Activated CD4-positive, alpha-beta T cell treated with anti-CD3 and anti-CD28 coated beads, Interleukin-2, amount 50 U/mL, for 16 hours (primary cell): ENCODE measurements around the gene CD52.
"Not testable (repeated sequence)": the region's sequence is repeated elsewhere in the genome, so short reads cannot be mapped to it uniquely, and the experiment has no call there.

Experiments
- DNase-seq: peaks from one replicate; pipeline ENCODE4 v3.0.0-alpha.2; 2020

Gene CD52

DNA sequence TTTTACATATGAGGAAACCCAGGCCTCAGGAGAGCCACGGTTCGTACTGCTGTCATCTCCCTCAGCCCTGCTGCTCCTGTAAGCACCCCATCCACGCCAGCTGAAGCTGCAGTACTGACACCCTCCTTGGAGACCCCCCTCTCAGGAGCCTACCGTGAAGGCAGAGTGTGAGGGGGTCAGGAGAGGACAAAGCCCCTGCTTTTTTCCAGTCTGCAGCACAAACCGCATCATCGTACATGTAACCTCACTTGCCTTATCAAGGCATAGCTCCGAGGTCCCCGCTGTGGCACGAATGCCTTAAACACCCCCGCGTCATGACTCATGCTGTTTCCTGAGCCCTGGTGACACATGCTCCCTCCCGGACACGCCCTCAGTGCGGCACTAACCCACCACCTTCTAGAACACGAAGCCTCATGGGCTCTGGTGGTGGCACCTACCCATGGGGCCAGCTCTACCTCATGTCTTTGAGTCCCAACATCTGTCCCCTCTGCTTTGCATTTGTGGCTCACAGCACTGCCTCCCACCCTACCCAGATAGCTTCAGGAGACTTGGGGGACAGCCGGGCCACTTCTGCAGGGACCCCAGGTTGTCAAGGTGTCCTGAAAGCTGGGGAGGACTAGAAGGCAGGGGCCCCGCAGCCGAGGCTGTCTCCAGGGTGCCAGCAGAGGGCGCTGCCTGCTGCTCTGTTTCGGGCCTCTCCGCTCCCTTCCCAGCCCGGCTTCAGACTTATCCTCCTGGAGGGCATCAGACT, 33.0 kb upstream of the CD52 start:
- peak; percentile 96 for DNase-seq

DNA sequence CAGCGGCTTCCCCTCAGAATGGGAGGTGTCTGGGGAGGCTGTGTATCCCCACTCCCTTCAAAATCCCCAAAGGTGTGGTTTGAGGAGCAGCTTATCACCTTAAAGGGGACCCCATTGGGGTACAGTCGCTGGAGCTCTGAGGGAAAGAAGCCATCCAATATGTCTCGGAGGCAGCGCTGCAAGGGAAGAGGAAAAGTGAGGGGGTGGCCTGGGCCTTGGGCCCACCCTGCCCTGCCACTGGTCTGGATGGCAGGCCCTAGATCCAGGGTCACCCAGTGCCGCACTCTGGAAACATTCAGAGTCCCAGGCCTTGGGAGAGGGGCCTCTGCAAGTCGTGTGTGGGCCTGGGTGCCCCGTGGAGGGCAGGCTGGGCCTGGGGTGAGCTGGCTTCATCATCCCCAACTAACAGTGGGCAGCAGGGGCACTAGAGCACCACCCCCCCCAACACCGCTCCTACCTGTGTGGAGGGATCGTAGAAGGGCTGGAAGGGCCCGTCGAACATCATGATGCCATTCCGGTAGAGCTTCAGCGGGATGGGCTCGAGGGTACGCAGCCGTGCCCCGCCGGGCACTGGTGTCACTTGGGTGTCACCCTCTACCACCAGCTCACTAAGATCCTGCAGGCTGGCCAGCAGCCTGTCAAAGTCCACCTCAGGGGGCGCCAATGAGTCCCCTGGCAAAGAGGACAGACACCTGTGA, 32.2 kb upstream of the CD52 start:
- peak; percentile 68 for DNase-seq

DNA sequence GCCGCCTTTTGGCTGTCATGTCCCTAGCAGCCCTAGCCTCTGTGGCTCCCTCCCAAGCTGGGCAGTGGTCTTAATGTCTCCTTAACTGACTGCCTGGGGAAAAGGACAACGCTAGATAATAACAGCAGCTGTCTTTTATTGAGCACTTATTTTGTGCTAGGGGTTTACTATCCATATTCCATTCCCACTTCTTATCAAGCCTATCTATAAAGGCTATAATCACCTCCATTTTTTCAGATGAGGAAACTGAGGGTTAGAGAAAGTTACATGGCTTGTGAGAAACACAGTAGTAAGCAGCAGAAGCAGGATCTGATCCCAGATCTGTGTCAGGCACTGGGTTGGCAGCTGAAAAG, 31.7 kb upstream of the CD52 start:
- no peak for DNase-seq

DNA sequence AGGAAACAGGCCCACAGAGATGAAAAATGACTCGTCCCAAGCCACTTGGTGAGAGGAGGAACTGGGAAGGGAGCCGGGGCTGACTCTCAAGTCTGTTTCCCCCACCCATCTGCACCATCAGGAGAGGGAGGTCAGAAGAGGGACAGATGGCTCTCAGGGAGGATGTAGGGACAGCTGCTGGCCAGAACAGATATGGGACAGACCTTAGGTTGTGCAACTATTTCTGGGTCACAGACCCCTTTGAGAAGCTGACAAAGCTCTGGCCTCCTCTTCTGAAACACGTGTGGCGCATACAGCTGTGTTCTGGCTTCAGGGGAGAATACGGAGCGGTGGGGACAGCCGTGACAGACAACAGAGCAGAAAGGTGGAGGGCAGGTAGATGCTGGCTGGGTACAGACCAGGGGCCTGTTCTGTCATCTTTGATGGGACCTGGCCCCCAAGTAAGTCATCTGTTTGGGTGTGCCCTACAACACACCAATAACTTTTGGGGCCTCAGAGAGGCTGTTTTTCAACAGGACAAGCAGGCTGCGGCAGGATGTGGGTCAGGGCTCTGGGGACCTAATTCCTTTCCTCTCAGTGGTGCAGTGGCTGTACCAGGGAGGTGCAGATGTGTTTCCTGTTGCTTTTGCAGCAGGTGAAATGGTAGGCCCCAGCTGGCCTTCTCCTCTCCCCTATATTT, 30.6 kb upstream of the CD52 start:
- DNase-seq, result peak; percentile 87

- no peak for DNase-seq
Measured at GRCh38 chr1:26287811-26288210, 29.9 kb upstream of the CD52 start.

DNA sequence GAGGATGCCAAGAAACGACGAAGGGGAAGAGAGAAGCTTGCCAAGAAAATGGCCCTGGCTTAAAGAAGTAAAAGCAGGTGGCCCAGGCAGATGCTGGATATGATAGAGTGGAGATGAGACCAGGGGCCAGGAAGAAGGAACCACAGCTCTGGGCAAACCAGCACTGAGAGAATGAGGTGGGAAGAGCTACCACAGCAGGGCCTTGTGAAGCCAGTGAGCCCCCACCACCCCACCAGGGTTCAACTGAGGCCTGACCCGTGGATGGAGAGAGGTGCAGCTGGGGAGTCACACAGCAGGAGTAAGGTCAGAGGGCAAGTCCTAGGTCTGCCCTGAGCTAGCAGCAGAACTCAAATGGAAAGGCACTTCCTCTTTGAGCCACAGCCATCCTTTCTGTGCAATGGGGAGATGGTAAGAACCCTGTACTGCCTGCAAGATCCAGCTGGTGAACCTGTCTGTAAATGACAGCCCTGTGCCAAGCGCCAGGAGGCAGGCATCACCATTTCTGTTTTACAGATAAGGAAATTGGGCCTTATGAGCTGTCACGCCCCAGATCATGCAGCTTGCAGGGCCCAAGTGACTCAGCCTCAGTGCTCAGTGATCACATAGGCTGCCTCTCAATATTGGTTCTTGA, 29.3 kb upstream of the CD52 start:
- peak; percentile 85 for DNase-seq

DNA sequence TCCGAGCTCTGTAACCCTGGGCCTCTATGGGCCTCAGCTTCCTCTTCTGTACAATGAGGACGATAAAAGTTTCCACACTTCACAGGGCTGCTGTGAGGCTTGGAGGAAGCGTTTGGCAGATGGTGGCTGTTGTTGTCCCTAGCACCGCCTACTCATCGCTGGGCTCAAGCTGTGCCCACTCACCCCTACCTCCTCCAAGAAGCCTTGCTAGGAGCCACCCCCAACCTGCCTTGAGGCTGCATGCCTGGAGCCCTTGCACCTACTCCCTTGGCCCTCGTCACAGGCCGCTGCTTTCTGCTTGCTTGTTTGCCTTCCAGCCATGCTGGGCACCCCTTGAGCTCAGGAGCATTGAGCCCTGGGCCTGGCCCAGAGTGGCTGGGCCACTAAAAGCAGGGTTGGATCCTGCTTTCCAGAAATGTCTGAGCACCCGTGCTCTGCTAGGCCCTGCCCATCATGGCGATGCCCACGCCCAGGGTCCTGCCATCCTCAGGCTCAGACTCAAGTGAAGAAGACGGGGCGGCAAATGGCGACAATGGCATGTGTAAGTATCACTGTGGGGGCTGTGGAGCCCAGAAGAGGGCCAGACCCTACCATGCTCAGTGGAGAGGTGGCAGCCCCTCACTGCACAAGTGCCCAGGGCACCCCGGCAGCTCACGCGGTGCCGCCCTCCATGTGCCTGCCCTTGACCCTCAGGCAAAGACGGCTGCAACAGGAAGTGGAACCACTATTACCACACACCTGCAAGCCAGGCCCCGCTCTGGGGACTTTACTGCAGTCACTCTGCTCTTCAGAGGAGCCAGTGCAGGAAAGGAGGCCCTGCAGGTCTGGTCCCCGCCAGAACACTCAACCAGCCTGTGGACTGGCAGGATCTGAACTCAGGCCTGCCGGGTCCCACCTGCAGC, 28.3 kb upstream of the CD52 start:
- DNase-seq, result peak; percentile 57

DNA sequence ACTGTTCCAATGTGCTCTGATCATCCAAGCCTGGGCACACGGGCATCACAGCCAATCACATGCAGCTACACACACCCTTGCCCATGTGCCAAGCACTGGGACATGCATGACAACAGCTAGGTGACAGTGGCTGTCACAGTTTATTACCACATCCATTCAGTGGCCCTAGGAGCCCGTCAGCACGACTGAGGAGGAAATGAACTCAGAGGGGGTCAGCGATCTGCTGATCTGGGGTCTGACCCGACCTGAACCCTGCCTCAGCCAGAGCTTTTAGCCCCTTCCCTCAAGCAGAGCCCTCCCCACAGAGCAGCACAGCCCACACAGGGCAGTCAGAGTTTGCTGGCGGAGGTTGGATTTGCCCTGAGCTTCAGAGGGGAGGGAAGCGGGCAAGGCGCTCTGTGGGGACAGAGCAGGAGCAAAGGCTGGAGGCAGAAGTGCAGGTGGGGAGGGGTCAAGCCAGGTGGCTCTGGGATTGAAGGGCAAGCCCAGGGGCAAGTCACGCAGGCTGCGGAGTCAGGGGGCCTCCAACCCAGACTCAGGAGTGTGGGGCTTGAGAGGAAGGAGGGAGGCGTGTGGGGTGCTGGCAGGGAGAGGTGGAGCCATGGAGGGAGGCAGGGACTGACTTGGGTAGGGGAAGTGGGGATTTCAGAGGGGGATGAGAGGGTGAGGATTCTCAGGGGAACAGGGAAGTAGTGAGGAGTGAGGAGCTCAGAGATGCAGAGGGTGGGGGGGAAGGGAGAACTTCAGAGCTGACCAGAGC, 27.5 kb upstream of the CD52 start:
- DNase-seq, result no peak

DNA sequence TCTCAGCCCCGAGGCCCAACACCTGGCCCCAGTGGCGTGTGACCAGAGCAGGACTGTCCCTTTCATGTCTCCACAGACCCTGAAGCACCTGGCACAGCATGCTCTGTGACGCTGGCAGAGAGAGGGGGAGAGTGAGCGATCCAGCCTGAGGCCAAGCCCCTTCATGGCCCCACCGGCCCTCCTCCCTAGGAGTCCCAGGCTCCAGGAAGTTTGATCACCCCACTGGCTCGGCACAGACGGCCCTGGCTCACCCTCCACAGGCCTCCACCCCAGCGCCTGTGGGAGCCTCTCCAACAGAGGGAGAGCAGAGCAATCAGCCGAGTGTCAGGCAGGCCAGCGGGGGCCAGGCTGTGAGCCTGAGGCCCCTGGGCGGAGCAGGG, 26.9 kb upstream of the CD52 start:
- no peak for DNase-seq

GRCh38 chr1:26291433-26291832, 26.3 kb upstream of the CD52 start:
- no peak for DNase-seq

DNA sequence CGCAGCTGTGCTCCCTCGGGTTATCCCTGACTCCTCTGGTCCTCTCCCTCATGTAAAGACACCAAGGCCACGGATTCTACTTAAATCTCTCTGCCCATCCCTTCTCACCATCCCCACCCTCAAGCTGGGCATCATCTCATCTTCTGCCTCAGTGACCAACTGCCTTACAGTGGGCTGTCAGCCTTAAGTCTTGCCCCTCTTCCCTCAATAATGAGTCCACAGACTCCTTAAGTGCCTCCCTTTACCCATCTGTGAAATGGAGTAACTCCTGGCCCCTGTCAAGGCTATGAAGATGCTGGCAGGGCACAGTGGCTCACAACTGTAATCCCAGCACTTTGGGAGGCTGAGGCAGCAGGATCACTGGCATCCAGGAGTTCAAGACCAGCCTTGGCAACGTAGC, 25.8 kb upstream of the CD52 start:
- no peak for DNase-seq

GRCh38 chr1:26292735-26293134, 25.0 kb upstream of the CD52 start:
- not testable (repeated sequence) for DNase-seq

DNA sequence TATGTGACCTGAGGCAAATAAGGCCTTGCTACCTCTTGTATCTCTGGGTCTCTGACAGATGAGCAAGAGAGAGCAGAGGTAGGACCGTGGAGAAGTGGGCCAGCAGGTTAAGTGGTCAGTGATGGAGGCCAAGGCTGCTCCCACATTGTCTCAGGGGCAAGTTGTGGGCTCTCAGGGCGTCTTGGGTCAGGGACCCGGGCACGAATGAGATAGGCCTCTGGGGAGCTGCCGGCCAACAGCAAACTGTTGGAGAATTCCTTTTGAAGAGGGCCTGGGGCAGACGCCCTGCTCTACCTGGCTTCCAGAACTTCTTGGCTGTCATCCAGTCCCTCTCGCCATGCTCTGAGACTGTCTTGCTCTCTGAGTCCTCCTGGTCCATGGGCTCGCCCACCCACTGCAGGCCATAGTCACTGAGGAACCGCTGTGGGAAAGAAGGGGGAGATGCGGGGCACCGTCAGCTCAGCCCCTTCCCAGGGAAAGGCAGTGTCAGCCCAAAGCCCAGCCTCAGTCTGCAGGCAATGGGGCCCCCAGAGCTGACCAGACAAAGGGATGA, 23.8 kb upstream of the CD52 start:
- DNase-seq, result no peak

GRCh38 chr1:26295194-26296138, 22.3 kb upstream of the CD52 start:
- no peak for DNase-seq

DNA sequence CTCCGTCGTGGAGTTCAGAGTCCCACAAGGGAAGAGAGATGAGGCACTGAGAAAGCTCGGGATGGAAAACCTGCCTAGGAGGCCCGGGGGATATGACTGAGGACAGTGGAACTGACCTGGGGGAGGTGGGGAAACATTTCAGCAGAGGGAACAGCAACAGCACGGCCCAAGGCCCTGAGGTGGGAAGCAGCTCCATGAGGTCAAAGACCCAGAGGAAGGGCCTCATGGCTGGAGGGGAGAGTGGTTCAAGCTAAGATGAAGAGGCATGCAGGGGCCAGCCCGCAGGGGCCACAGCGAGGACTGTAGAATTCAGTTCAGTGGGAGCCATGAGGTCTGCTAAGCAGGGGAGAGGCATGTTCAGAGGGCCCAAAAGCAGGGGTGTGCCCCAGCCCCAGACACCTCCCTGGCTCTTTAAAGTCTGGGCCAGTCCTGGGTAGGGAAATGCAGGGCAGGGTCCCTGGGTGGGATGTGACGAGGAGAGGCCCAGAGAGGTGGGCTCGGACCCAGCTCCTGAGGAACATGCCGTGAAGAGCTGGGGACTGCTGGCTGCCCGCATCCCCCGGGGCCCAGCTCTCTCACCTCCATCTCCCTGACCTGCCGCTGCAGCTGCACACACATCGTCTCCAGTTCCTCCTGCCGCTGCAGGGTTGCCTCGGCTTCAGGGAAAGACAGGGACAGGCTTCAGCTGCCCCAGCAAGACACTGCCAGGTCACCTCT, 21.3 kb upstream of the CD52 start:
- no peak for DNase-seq

- DNase-seq, result no peak
Measured at GRCh38 chr1:26297057-26297790, 20.5 kb upstream of the CD52 start.

DNA sequence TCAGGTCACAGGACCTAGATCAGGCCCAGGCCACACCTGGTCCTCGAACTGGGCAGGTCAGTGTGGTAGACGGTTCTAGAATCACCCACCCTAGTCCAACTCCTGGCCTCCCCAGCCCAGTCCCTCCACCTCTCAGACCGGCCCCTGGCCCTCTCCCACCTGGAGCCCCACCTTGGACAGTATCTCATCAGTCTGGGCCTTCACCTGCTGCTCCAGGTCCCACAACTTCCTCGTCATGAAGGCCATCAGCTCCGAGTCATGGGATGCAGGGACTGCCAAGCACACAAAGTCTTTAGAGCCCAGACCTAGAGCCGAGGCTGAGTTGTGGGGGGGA, 20.0 kb upstream of the CD52 start:
- no peak for DNase-seq

DNA sequence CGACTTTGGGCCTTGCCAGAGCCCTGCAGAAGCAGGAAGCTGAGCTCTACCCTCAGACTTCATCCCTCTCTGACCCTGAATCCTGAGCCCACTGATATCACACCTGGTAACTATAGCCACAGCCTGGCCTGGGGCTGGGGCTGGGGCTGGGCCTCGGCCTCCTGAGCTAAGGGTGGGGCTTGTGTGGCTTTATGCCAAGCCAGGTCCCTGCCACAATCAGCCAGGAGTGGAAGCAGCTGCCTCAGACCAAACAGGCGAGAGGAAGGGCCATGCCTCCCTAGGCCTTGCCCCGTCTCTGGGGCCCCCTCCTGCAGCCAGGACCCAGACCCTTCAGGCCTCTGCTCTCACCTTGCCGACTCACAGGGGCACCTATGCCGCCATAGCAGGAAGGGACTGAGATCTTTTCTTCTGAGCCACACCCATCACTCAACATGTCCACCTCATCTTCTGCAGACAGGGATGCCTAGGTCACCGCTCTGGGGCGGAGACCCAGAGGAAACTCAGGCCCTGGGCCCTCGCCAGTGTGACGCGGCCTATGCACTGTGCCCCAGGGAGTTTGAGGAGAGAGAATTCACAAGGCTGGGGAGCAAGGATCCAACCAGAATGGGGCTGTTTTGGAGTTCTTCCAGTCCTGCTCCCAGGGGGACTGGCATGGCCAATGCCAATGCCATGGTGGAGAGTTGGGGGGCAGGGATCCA, 17.0 kb upstream of the CD52 start:
- DNase-seq, result no peak
